ENCODE results near the gene GPRIN1.
A peak's percentile ranks its signal among the peaks of the same experiment; 100 is the strongest.

The GPRIN1 gene

DNA sequence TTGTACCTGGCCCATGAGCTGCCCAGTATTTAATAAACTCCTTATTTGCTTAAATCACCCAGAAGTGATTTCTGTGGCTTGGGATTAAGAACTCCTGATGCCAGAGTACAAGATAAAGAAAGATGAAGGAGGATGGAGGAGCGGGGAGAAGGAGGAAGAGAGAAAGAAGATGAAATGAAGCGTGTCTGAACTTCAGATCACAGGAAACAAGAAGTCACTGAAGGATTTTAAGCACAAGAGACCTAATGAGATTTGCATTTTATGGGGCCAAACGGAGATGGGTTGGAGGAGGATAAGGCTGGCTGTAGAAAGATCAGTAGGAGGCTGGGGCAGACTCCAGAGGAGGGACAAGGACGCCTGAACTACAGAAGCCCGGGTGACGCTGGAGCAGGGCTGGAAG, 23.6 kb upstream of the GPRIN1 start:
- Histone ChIP-seq H3K4me3 (ENCODE audit: low read depth, low read length) (no peak overlapping the region), H3K27ac (ENCODE audit: extremely low read depth, low read depth, low read length) (no peak overlapping the region), H3K36me3 (ENCODE audit: control insufficient read depth in 2 of 2, insufficient read depth in 1 of 2, low read length in 2 of 2) (no peaks in the 10 kb centered on the region), H3K4me1 (ENCODE audit: control insufficient read depth, insufficient read depth, low read length) (peaks cover 4% of the 10 kb centered on the region; the same call in 1 of the 2 replicates), H3K9me3 (ENCODE audit: control insufficient read depth, insufficient read depth, low read depth, low read length) (no peaks in the 10 kb centered on the region)
- POLR2A ChIA-PET = no interaction called here
- TF ChIP-seq ZBTB17 (tag by site-specific recombination; IDR thresholded peaks at IDR 0.05) = peak; percentile 68
- TF ChIP-seq, protein P1, sequence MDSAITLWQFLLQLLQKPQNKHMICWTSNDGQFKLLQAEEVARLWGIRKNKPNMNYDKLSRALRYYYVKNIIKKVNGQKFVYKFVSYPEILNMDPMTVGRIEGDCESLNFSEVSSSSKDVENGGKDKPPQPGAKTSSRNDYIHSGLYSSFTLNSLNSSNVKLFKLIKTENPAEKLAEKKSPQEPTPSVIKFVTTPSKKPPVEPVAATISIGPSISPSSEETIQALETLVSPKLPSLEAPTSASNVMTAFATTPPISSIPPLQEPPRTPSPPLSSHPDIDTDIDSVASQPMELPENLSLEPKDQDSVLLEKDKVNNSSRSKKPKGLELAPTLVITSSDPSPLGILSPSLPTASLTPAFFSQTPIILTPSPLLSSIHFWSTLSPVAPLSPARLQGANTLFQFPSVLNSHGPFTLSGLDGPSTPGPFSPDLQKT (IDR thresholded peaks at IDR 0.05; ENCODE audit: borderline replicate concordance, low read depth, low read length) = no peak
- CTCF ChIA-PET = interaction anchor here (0.7 to 1.5 kb wide), 2 partner anchors 13 to 185 kb away, joined by 3 to 5 read pairs; partner anchors contain the start of genes FAF2 and TSPAN17

DNA sequence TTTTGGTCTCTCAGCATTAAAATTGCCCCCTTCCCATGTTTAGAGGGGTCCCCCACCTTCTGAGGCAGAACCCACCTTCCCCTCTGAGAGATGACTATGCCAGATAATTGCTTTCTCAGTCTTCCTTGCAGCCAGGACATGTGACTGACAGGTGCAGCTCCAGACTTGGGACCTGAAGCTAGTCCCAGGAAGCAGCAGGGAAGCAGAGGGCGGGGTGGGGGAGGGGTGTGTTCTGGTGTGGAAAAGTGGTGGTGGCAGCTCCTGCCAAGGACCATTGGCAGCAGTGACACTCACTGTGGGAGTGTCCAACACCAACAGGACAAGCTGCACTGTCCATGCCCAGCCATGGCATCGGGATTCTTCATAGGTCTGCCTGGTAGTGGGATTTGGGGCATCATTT, 22.8 kb upstream of the GPRIN1 start:
- CTCF ChIA-PET = interaction anchor here (0.7 kb wide), 1 partner anchor 277 kb away, joined by 3 read pairs; no protein-coding TSS in a partner anchor
- Histone ChIP-seq H3K4me3 (ENCODE audit: low read depth, low read length) (no peak overlapping the region), H3K36me3 (ENCODE audit: control insufficient read depth in 2 of 2, insufficient read depth in 1 of 2, low read length in 2 of 2) (no peaks in the 10 kb centered on the region), H3K9me3 (ENCODE audit: control insufficient read depth, insufficient read depth, low read depth, low read length) (no peaks in the 10 kb centered on the region), H3K4me1 (ENCODE audit: control insufficient read depth, insufficient read depth, low read length) (peaks cover 4% of the 10 kb centered on the region; the same call in 1 of the 2 replicates), H3K27ac (ENCODE audit: extremely low read depth, low read depth, low read length) (no peak overlapping the region)
- TF ChIP-seq, protein P2, sequence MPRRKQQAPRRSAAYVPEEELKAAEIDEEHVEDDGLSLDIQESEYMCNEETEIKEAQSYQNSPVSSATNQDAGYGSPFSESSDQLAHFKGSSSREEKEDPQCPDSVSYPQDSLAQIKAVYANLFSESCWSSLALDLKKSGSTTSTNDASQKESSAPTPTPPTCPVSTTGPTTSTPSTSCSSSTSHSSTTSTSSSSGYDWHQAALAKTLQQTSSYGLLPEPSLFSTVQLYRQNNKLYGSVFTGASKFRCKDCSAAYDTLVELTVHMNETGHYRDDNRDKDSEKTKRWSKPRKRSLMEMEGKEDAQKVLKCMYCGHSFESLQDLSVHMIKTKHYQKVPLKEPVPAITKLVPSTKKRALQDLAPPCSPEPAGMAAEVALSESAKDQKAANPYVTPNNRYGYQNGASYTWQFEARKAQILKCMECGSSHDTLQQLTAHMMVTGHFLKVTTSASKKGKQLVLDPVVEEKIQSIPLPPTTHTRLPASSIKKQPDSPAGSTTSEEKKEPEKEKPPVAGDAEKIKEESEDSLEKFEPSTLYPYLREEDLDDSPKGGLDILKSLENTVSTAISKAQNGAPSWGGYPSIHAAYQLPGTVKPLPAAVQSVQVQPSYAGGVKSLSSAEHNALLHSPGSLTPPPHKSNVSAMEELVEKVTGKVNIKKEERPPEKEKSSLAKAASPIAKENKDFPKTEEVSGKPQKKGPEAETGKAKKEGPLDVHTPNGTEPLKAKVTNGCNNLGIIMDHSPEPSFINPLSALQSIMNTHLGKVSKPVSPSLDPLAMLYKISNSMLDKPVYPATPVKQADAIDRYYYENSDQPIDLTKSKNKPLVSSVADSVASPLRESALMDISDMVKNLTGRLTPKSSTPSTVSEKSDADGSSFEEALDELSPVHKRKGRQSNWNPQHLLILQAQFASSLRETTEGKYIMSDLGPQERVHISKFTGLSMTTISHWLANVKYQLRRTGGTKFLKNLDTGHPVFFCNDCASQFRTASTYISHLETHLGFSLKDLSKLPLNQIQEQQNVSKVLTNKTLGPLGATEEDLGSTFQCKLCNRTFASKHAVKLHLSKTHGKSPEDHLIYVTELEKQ (tag by site-specific recombination; IDR thresholded peaks at IDR 0.05; ENCODE audit: borderline replicate concordance) = 0 out of 2 replicates have a peak, but pooled peaks have one; percentile 25
- TF ChIP-seq KLF1 (tag by site-specific recombination; IDR thresholded peaks at IDR 0.05) (peak; percentile 23; the same call in 1 of the 2 replicates), TCF7L2 (IDR thresholded peaks at IDR 0.05; ENCODE audit: borderline replicate concordance, low read depth, low read length) (no peak)
- POLR2A ChIA-PET = interaction anchor here (0.9 kb wide), 1 partner anchor 22 kb away, joined by 3 read pairs; no protein-coding TSS in a partner anchor

DNA sequence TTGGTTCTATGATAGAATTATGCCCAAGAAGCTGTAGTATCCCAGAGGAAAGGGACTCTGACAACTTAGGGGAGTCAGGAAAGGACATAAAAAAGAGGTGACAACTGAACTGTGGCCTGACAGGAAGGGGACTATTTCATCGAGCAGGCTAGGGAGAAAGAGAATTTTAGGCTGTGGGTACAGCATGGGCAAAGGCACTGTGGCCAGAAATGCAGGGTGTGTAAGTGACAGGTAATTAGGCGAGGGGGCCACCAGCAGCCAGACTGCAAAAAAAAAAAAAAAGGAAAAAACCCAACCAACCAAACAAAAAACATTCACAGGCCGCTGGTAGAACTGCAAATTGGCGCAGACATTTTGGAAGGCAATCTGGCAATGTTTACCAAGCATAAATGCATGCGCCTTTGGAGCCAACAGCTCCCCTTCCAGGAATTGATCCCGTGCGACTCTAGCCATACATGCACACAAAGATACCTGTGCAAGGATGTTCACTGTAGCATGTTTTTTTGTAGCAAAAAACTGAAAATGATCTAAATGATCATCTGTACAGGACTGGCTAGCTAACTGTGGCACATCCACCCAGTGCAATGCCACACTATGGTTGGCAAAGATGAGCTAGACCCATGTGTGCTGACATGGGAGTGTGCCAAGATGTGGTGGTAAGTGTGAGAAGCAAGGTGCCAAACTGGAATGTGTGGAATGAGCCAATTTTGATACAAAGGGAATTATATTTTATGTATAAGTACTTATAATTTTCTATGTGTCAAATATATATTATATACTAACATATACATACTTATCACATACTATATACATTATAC, 21.6 kb upstream of the GPRIN1 start:
- Histone ChIP-seq H3K4me3 (ENCODE audit: low read depth, low read length) (no peak overlapping the region), H3K4me1 (ENCODE audit: control insufficient read depth, insufficient read depth, low read length) (peaks cover 6% of the 10 kb centered on the region; the same call in 1 of the 2 replicates), H3K36me3 (ENCODE audit: control insufficient read depth in 2 of 2, insufficient read depth in 1 of 2, low read length in 2 of 2) (no peaks in the 10 kb centered on the region), H3K27ac (ENCODE audit: extremely low read depth, low read depth, low read length) (no peak overlapping the region), H3K9me3 (ENCODE audit: control insufficient read depth, insufficient read depth, low read depth, low read length) (no peaks in the 10 kb centered on the region)
- POLR2A ChIA-PET = interaction anchor here (2.0 kb wide), 1 partner anchor 16 kb away, joined by 10 read pairs; the partner anchor contains the start of gene TSPAN17
- peak; percentile 92 for TF ChIP-seq ZNF623 (tag by site-specific recombination; IDR thresholded peaks at IDR 0.05)
- TF ChIP-seq SP2 (tag by site-specific recombination; IDR thresholded peaks at IDR 0.05) = no peak
- CTCF ChIA-PET = interaction anchor here (0.6 to 1.2 kb wide), 3 partner anchors 10 to 61 kb away, joined by 3 to 4 read pairs (median 3); no protein-coding TSS in a partner anchor

DNA sequence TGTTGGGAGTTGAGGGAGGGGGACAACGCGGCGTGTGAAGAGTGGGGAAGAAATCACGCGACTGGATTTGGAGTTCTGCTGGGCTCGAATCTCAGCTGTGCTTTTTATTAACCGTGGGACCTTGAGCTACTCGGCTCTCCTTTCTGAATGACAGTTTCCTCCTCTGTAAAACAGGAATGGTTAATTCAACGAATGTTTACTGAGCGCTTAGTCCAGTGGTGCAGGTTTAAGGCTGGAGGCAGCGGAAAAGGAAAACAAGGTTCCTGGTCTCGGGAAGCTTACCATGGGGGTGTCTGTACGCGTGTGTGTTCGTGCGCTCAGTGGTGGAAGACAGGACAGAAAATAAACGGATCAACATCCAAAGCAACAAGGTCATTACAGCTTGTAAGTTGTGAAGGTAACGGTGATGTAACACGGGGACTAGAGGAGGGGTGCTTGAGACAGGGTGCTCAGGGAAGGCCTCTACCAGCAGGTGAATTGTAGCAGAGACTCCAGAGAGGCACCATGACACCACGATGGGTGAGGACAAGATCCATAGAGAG, 20.8 kb upstream of the GPRIN1 start:
- Histone ChIP-seq H3K27ac (ENCODE audit: extremely low read depth, low read depth, low read length) (no peak overlapping the region), H3K4me3 (ENCODE audit: low read depth, low read length) (peak overlapping the region; percentile 14), H3K36me3 (ENCODE audit: control insufficient read depth in 2 of 2, insufficient read depth in 1 of 2, low read length in 2 of 2) (no peaks in the 10 kb centered on the region), H3K4me1 (ENCODE audit: control insufficient read depth, insufficient read depth, low read length) (peaks cover 6% of the 10 kb centered on the region; the same call in 1 of the 2 replicates), H3K9me3 (ENCODE audit: control insufficient read depth, insufficient read depth, low read depth, low read length) (no peaks in the 10 kb centered on the region)
- ChIA-PET POLR2A (interaction anchor here (0.7 to 2.0 kb wide), 5 partner anchors 9 to 94 kb away, joined by 3 to 10 read pairs (median 5); partner anchors contain the start of genes RNF44 and TSPAN17), CTCF (interaction anchor here (0.6 to 1.2 kb wide), 7 partner anchors 9 to 679 kb away, joined by 3 to 4 read pairs (median 3); no protein-coding TSS in a partner anchor)
- peak; percentile 31 for TF ChIP-seq SP3 (tag by site-specific recombination; IDR thresholded peaks at IDR 0.05)
- TF ChIP-seq, protein P3, sequence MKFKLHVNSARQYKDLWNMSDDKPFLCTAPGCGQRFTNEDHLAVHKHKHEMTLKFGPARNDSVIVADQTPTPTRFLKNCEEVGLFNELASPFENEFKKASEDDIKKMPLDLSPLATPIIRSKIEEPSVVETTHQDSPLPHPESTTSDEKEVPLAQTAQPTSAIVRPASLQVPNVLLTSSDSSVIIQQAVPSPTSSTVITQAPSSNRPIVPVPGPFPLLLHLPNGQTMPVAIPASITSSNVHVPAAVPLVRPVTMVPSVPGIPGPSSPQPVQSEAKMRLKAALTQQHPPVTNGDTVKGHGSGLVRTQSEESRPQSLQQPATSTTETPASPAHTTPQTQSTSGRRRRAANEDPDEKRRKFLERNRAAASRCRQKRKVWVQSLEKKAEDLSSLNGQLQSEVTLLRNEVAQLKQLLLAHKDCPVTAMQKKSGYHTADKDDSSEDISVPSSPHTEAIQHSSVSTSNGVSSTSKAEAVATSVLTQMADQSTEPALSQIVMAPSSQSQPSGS (tag by site-specific recombination; IDR thresholded peaks at IDR 0.05; ENCODE audit: low read depth) = 0 out of 2 replicates have a peak, but pooled peaks have one; percentile 15
- peak; percentile 27; the same call in 1 of the 2 replicates for TF ChIP-seq ZNF629 (tag by site-specific recombination; IDR thresholded peaks at IDR 0.05)
- TF ChIP-seq ZNF37A (tag by site-specific recombination; IDR thresholded peaks at IDR 0.05) = no peak
- peak; percentile 32; the same call in 1 of the 2 replicates for TF ChIP-seq SP7 (tag by site-specific recombination; IDR thresholded peaks at IDR 0.05)
- TF ChIP-seq SCRT2 (tag by site-specific recombination; IDR thresholded peaks at IDR 0.05) = peak; percentile 68
- 0 out of 2 replicates have a peak, but pooled peaks have one; percentile 37 for TF ChIP-seq ZNF324 (tag by site-specific recombination; IDR thresholded peaks at IDR 0.05)
- TF ChIP-seq, protein P4, sequence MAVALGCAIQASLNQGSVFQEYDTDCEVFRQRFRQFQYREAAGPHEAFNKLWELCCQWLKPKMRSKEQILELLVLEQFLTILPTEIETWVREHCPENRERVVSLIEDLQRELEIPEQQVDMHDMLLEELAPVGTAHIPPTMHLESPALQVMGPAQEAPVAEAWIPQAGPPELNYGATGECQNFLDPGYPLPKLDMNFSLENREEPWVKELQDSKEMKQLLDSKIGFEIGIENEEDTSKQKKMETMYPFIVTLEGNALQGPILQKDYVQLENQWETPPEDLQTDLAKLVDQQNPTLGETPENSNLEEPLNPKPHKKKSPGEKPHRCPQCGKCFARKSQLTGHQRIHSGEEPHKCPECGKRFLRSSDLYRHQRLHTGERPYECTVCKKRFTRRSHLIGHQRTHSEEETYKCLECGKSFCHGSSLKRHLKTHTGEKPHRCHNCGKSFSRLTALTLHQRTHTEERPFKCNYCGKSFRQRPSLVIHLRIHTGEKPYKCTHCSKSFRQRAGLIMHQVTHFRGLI (tag by site-specific recombination; IDR thresholded peaks at IDR 0.05) = no peak
- no peak for TF ChIP-seq ZNF623 (tag by site-specific recombination; IDR thresholded peaks at IDR 0.05)
- TF ChIP-seq ZXDB (tag by site-specific recombination; IDR thresholded peaks at IDR 0.05) = 0 out of 2 replicates have a peak, but pooled peaks have one; percentile 54
